T-cell (primary cell): ENCODE measurements around the gene LENEP. TPM values are rescaled to one million over a fixed set of nuclear protein-coding genes. Genes with fewer than 3 reads are reported as not detected.

Experiments used
- ATAC-seq, 4 experiments: fragments of 200-7000 bp in 3 of 4; fragments of 150-1000 bp in 1 of 4; cut with Tn5 transposase; replicated peaks in 1 of 4; 1 replicate in 3 of 4; 2 replicates in 1 of 4; pipeline ENCODE4 v1.10.0; 2021; ENCODE audit warnings: moderate library complexity in 3 of 4, mild to moderate bottlenecking in 2 of 4, moderate number of reproducible peaks in 1 of 4
- CTCF ChIA-PET, 2 donors: fragments of 300-600 bp; sonication (Branson Sonifier 250); formaldehyde crosslinking; loops; one replicate each; lab custom pipeline; 2022; ENCODE audit warnings: antibody characterized with exemption in 2 of 2; lab: Charles Lee
- POLR2A ChIA-PET, 2 donors: fragments of 300-600 bp; sonication (Branson Sonifier 250); formaldehyde crosslinking; loops; one replicate each; lab custom pipeline; 2022; ENCODE audit warnings: antibody characterized with exemption in 2 of 2; lab: Charles Lee
- DNase-seq, 35 experiments: peaks; one replicate each; pipeline versions ENCODE4 v3.0.0 to v3.0.0-alpha.2; 2013 to 2023
- H3K27ac ChIP-seq: one replicate; pipeline ENCODE4 v1.5.1; 2013; ENCODE audit warnings: low read length
- H3K27me3 ChIP-seq, 2 experiments: replicated peaks in 1 of 2; 1 replicate in 1 of 2; 2 replicates in 1 of 2; pipeline versions ENCODE4 v1.6.1 to v1.7.0; 2013; ENCODE audit warnings: low read length in 1 of 2, mixed read lengths in 1 of 2; ENCODE audit not compliant: control insufficient read depth in 2 of 2, insufficient read depth in 2 of 2; ENCODE audit errors: extremely low read depth in 1 of 2
- H3K36me3 ChIP-seq, 2 donors: 1 replicate in 1 of 2; 2 replicates in 1 of 2; pipeline versions ENCODE4 v1.6.1 to v1.7.0; 2013; ENCODE audit warnings: low read length in 1 of 2; ENCODE audit not compliant: control insufficient read depth in 2 of 2, insufficient read depth in 1 of 2; ENCODE audit errors: extremely low read depth in 1 of 2
- H3K4me1 ChIP-seq, 2 experiments: 1 replicate in 1 of 2; 2 replicates in 1 of 2; pipeline versions ENCODE4 v1.6.1 to v1.7.0; 2013; ENCODE audit warnings: low read length in 2 of 2, mixed read lengths in 1 of 2; ENCODE audit not compliant: insufficient read depth in 2 of 2, control insufficient read depth in 1 of 2; ENCODE audit errors: extremely low read depth in 1 of 2
- H3K4me3 ChIP-seq, 2 donors: 1 replicate in 1 of 2; 2 replicates in 1 of 2; pipeline versions ENCODE4 v1.5.1 to v1.7.0; 2013; ENCODE audit warnings: mild to moderate bottlenecking in 2 of 2, low read length in 1 of 2, moderate library complexity in 1 of 2; ENCODE audit not compliant: control insufficient read depth in 1 of 2; ENCODE audit errors: extremely low read depth in 1 of 2
- H3K9me3 ChIP-seq: 2 replicates; pipeline ENCODE4 v1.7.0; 2013
- H3K27ac Mint-ChIP-seq, 2 donors: one replicate each; pipeline ENCODE4 v1.8.0; 2020 to 2021; ENCODE audit warnings: mild to moderate bottlenecking in 2 of 2, mixed read lengths in 2 of 2
- H3K27me3 Mint-ChIP-seq, 2 donors: one replicate each; pipeline ENCODE4 v1.8.0; 2021 to 2022; ENCODE audit warnings: mixed read lengths in 2 of 2
- H3K36me3 Mint-ChIP-seq: one replicate; pipeline ENCODE4 v1.8.0; 2021; ENCODE audit warnings: mixed read lengths
- H3K4me1 Mint-ChIP-seq, 3 donors: one replicate each; pipeline ENCODE4 v1.8.0; 2020 to 2022; ENCODE audit warnings: mixed read lengths in 3 of 3, mild to moderate bottlenecking in 1 of 3
- H3K4me3 Mint-ChIP-seq, 3 donors: one replicate each; pipeline ENCODE4 v1.8.0; 2020 to 2022; ENCODE audit warnings: mild to moderate bottlenecking in 3 of 3, mixed read lengths in 3 of 3, moderate library complexity in 3 of 3
- H3K9me3 Mint-ChIP-seq, 3 donors: one replicate each; pipeline ENCODE4 v1.8.0; 2020 to 2022; ENCODE audit warnings: mixed read lengths in 3 of 3
- WGBS: methylation state at CpG from one replicate; pipeline ENCODE4 v1.1.5; 2013; ENCODE audit warnings: missing lambda C conversion rate; ENCODE audit not compliant: insufficient coverage; 5-methylcytosine and 5-hydroxymethylcytosine counted together
- total RNA-seq, 35 experiments: library from RNA in 6 of 35; stranded (reverse) in 6 of 35; fragments of 120-200 nt in 1 of 35; gene quantifications; one replicate each; pipeline versions ENCODE4 v1.2.1 to v1.2.4 and lab custom pipeline; 2013 to 2026

LENEP gene
- total RNA-seq, 5 donors from 2014 or later (not counting 1 experiment from before 2014, with no cell fraction given) = 1.3 to 3.0 (median 1.6) TPM; not detected in 2

GRCh38 chr1:154968731-154969130 is 24.7 kb upstream of the LENEP start:
- ChIA-PET CTCF (no interaction called here), POLR2A (interaction anchor here (0.5 to 1.0 kb wide), 3 partner anchors 13 to 571 kb away, joined by 3 to 6 read pairs (median 3); partner anchors contain the start of gene PBXIP1 (in 1 of the 2))
- H3K27ac ChIP-seq = peak overlapping the region; percentile 21
- no peak overlapping the region for H3K4me3 ChIP-seq
- WGBS = no CpG with 5 or more reads among the region's 3 CpGs
- ATAC-seq = no peak
- no peaks in the 10 kb centered on the region for H3K27me3 Mint-ChIP-seq
- H3K4me3 Mint-ChIP-seq = no peak overlapping the region
- H3K36me3 Mint-ChIP-seq = peaks cover 32% of the 10 kb centered on the region
- peaks cover 13 to 77% of the 10 kb centered on the region in 2 donors for H3K36me3 ChIP-seq
- peaks cover 25 to 42% (median 27%) of the 10 kb centered on the region in 3 donors for H3K4me1 Mint-ChIP-seq
- no peaks in the 10 kb centered on the region for H3K27me3 ChIP-seq
- H3K4me1 ChIP-seq = peaks cover 7 to 54% of the 10 kb centered on the region in 2 experiments
- H3K9me3 ChIP-seq = no peaks in the 10 kb centered on the region
- peak overlapping the region; percentile 16 to 77 for H3K27ac Mint-ChIP-seq
- no peaks in the 10 kb centered on the region for H3K9me3 Mint-ChIP-seq
- no peak for DNase-seq

- peaks cover 9 to 72% of the 10 kb centered on the region in 2 donors for H3K36me3 ChIP-seq
- ChIA-PET POLR2A (interaction anchor here (1.0 to 1.4 kb wide), 2 partner anchors 14 to 47 kb away, joined by 3 to 4 read pairs; partner anchors contain the start of gene PBXIP1 (in 1 of the 2)), CTCF (interaction anchor here in 1 of 2 donors (1.1 kb wide), 1 partner anchor 10 kb away, joined by 3 read pairs; no protein-coding TSS in a partner anchor)
- Mint-ChIP-seq H3K9me3 (no peaks in the 10 kb centered on the region), H3K27ac (peak overlapping the region; percentile 22 to 77), H3K27me3 (no peaks in the 10 kb centered on the region), H3K36me3 (peaks cover 29% of the 10 kb centered on the region), H3K4me1 (peaks cover 22 to 39% (median 24%) of the 10 kb centered on the region in 3 donors), H3K4me3 (no peak overlapping the region)
- no peaks in the 10 kb centered on the region for H3K27me3 ChIP-seq
- H3K9me3 ChIP-seq = no peaks in the 10 kb centered on the region
- DNase-seq (no peak), ATAC-seq (no peak)
- peaks cover 5 to 55% of the 10 kb centered on the region in 2 experiments for H3K4me1 ChIP-seq
- WGBS = 100% methylated on average over 1 of the region's 5 CpGs
- H3K4me3 ChIP-seq = no peak overlapping the region
- no peak overlapping the region for H3K27ac ChIP-seq
Observed at GRCh38 chr1:154969246-154969645, 24.1 kb upstream of the LENEP start.

DNA sequence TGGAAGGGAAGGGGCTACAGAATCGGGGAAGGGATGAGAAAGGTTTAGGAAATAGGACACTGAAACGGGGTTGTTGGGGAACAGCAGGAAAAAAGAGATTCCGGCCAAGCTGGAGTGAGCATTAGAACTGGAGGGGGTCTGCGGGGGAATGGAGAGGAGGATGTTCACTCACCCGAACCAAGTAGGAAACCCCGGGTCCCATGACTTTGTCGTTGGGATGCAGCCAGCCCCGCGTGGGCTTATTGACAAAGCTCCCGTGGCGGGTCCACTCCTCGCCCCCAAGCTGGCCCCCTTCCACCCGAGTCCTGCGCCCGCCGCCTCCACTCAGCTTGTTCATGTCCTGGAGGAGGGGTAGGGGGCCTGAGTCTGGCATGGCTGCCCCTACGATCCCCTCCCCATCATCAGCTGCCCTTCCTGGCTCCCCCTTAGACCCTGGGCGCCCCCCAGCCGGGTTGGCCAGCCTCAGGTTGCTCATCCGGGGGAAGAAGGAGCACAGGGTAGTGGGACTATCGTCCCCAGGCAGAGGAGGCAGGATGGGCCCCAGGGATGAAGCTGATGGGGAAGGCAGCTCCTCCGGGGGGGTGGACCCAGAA is 23.4 kb upstream of the LENEP start:
- Histone ChIP-seq H3K36me3 (peaks cover 7 to 66% of the 10 kb centered on the region in 2 donors), H3K4me1 (peaks cover 5 to 51% of the 10 kb centered on the region in 2 experiments), H3K9me3 (no peaks in the 10 kb centered on the region), H3K4me3 (no peak overlapping the region), H3K27ac (no peak overlapping the region), H3K27me3 (no peaks in the 10 kb centered on the region)
- DNase-seq (no peak), ATAC-seq (no peak)
- WGBS = 85% methylated on average over 9 of the region's 22 CpGs
- CTCF ChIA-PET = interaction anchor here in 1 of 2 donors (1.1 kb wide), 1 partner anchor 9 kb away, joined by 3 read pairs; no protein-coding TSS in a partner anchor
- H3K4me1 Mint-ChIP-seq = peaks cover 21 to 39% (median 24%) of the 10 kb centered on the region in 3 donors
- no peaks in the 10 kb centered on the region for H3K9me3 Mint-ChIP-seq
- peaks cover 25% of the 10 kb centered on the region for H3K36me3 Mint-ChIP-seq
- POLR2A ChIA-PET = interaction anchor here (0.5 to 1.4 kb wide), 2 partner anchors 14 to 30 kb away, joined by 3 to 4 read pairs; partner anchors contain the start of gene PBXIP1 (in 1 of the 2)
- peak overlapping the region; percentile 22 to 77 for H3K27ac Mint-ChIP-seq
- H3K4me3 Mint-ChIP-seq = no peak overlapping the region
- no peaks in the 10 kb centered on the region for H3K27me3 Mint-ChIP-seq

DNA sequence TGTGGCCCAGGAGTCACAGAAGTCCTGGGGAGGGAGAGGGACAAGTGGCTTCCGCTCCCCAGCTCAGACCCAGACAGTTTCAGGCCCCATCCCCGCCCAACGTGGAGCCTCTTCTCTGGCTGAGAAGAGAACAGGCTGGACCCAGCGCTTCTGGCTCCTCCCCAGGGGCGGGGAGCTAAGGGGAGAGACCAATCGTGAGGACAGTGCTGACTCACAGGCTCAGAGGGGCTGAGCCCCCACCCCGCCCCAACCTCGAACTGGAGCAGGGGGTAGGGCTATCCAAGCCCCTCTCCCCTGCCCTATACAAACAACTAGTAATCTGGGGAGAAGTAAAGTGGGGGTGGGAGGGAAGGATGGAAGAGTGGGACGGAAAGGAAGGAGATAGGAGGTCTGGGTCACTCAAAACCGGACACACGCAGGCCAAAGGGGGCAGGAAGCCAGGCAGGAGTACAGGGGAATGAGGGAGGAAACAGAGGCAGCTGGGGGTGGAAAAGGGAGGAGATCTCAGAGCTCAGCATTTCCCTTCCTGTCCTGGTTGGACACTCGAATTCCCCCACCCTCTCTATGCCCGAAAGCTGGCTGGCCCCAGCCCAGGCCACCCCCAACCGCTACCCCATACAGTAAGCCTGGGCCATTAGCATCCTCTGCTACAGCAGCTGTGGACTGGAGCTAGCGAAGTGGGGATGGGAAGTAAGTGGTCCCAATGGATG is 22.6 kb upstream of the LENEP start, which contains the start of gene SHC1:
Gene SHC1, minus strand, starts transcription at position 117 of the 710 bp plus-strand sequence. CDS start 221 bp downstream, outside the sequence.
- peak within 1 kb of the TSS; percentile 22 for H3K27ac ChIP-seq
- 100% methylated on average over 2 of the region's 15 CpGs for WGBS
- POLR2A ChIA-PET = interaction anchor here (0.5 to 1.4 kb wide), 6 partner anchors 10 to 31 kb away, joined by 3 to 9 read pairs (median 4); partner anchors contain the start of genes PBXIP1 (in 2 of the 2) and PYGO2 (in 1 of the 2)

DNA sequence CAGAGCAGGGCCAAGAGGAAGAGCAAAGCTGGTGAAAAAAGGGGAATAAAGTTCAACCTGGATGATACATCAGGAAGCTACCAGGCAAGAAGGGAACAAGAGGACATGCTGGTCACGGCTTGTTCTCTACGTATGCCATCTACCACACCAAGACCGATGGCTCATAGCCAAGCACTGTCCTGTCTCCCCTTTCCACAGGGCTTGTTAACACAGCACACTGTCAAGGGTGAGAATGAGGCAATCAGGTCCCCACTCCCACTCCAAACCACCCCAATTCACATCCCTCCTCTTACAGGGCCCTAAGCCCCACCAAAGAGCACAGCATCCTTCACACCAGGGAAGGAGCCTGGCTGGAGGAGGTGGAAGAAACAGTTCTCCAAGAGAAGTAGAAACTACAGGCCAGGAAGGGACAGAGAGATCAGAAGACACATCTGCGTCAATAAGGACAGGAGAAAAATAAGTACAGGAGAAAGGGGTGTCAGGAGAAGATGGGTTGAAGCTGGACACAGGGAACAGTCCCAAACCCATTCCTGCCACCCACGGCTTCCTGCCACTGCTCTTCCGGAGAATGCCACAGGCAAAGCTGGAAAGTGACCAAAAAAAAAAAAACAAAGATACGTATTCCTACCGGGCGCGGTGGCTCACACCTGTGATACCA is 21.9 kb upstream of the LENEP start:
- H3K4me3 Mint-ChIP-seq = peak overlapping the region in 2 of 3 donors; percentile 18 to 23
- no peaks in the 10 kb centered on the region for H3K27me3 ChIP-seq
- H3K27ac ChIP-seq = peak overlapping the region; percentile 22
- ATAC-seq (no peak), DNase-seq (no peak)
- H3K4me1 Mint-ChIP-seq = peaks cover 21 to 39% (median 24%) of the 10 kb centered on the region in 3 donors
- POLR2A ChIA-PET = interaction anchor here (0.5 to 1.3 kb wide), 5 partner anchors 10 to 16 kb away, joined by 3 to 9 read pairs (median 3); partner anchors contain the start of genes PBXIP1 (in 2 of the 2) and PYGO2 (in 1 of the 2)
- H3K4me1 ChIP-seq = peaks cover 8 to 61% of the 10 kb centered on the region in 2 experiments
- no peaks in the 10 kb centered on the region for H3K9me3 Mint-ChIP-seq
- H3K4me3 ChIP-seq = no peak overlapping the region
- peaks cover 17% of the 10 kb centered on the region for H3K36me3 Mint-ChIP-seq
- no peaks in the 10 kb centered on the region for H3K9me3 ChIP-seq
- 89% methylated on average over 9 of the region's 10 CpGs for WGBS
- CTCF ChIA-PET = interaction anchor here (0.6 to 1.4 kb wide), 4 partner anchors 16 to 80 kb away, joined by 3 to 6 read pairs (median 3); partner anchors contain the start of genes ADAM15 (in 1 of the 2) and PBXIP1 (in 1 of the 2)
- H3K27ac Mint-ChIP-seq = peak overlapping the region; percentile 42 to 77
- H3K27me3 Mint-ChIP-seq = no peaks in the 10 kb centered on the region
- peaks cover 4 to 52% of the 10 kb centered on the region in 2 donors for H3K36me3 ChIP-seq

More for the DNA sequence above, 22.6 kb upstream of the LENEP start, which contains the start of gene SHC1:
- H3K9me3 Mint-ChIP-seq = no peaks in the 10 kb centered on the region
- peak within 1 kb of the TSS; percentile 77 for H3K27ac Mint-ChIP-seq
- CTCF ChIA-PET = interaction anchor here in 1 of 2 donors (0.6 to 1.4 kb wide), 2 partner anchors 24 to 635 kb away, joined by 4 to 6 read pairs; no protein-coding TSS in a partner anchor
- Histone ChIP-seq H3K36me3 (peaks cover 6 to 59% of the 10 kb centered on the region in 2 donors), H3K4me3 (no peak within 1 kb of the TSS), H3K27me3 (no peaks in the 10 kb centered on the region), H3K9me3 (no peaks in the 10 kb centered on the region), H3K4me1 (peaks cover 5 to 55% of the 10 kb centered on the region in 2 experiments)
- peaks cover 17% of the 10 kb centered on the region for H3K36me3 Mint-ChIP-seq
- H3K4me1 Mint-ChIP-seq = peaks cover 21 to 39% (median 24%) of the 10 kb centered on the region in 3 donors
- ATAC-seq (no peak), DNase-seq (peak in 2 of 35 experiments; percentile 25 to 43)
- H3K27me3 Mint-ChIP-seq = no peaks in the 10 kb centered on the region
- peak within 1 kb of the TSS in 2 of 3 donors; percentile 18 to 23 for H3K4me3 Mint-ChIP-seq
